GM21528 (cell line): ENCODE results near the gene BRPF1.

Source experiments
- ATAC-seq: cut with Tn5 transposase; IDR thresholded peaks from one replicate; pipeline ENCODE4 v1.9.1; 2021; ENCODE audit warnings: mild to moderate bottlenecking, moderate library complexity; ENCODE audit not compliant: unreplicated experiment, low FRiP score

The BRPF1 gene

DNA sequence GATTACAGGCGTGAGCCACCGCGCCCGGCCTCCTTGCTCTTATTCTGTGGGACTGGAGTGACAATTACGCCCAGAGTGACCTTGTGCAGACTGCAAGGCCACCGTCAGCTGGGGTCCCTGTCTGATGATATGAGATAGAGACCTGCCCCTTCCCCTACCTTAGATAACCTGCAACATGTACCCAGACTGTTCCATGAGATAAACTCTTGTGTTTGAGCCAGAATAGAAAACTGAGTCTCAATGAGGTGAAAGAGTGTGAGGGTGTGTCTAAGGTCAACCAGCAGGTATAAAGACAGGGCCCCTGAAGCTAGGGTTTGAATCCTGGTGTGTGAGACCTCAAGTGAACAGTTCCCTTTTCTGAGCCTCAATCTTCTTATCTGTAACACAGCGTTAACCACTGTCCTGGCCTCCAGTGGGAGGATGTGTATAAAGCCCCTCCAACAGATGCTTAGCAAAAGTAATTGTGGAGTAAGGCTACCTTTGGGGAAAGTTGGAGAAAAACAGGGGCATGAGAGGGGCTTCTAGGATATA lies 54.7 kb downstream of the BRPF1 start:
- no peak for ATAC-seq

DNA sequence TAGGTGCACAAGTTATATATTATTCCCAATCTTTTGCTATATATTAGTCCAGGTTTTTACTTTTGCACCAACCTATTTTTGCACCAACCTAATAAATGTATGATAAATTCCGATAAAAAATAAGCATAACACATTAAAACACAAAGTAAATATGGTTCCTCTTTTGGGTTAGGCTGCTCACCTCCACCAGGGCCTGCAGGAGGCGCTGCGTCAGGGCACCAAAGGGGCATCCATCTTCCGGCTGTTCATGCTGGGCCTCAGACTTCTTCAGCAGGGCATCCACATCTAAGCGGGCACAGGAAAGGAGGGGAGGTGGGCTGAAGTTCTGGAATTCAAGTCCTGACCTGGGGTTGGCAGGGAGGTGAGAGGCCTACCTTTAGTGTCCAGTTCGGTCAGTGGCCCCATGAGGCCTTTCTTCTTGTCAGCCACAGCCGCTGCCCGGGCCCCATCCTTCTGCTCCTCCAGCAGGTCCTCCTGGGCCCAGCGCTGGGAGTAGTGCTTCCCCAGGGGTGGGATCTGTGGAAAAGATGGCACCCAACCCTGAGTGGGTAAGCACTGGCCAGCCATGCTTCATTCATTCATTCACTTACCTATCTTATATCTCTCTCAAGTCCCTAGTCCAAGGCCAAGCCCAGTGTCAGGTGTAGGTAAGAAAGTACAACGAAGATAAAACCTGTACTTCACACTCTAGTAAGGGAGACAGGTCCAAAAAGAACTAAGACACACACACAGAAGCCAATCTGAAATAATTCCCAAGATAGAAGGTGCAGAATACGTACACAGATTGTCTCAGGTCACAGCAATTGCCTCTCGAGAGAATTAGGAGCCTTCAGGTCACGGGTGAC lies 55.5 kb downstream of the BRPF1 start:
- no peak for ATAC-seq

DNA sequence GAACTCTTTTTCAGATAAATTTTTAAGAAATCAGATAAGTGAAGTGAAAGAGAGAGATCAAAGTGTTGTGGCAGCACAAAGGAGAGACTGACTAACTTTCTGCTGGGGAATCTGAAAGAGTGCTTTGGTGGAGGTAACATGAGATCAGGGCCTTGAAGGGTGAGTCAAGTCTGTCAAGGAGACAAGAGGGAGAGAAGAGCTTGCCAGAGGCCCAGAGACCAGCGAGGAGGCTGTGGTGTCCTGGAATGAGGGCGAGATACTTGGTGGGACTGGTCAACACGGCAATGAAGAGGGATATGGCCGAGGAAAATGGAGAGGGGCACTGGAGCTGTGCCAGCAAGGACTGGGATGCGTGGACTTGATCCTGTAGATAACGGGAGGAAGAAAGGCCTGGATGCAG lies 56.2 kb downstream of the BRPF1 start:
- no peak for ATAC-seq

DNA sequence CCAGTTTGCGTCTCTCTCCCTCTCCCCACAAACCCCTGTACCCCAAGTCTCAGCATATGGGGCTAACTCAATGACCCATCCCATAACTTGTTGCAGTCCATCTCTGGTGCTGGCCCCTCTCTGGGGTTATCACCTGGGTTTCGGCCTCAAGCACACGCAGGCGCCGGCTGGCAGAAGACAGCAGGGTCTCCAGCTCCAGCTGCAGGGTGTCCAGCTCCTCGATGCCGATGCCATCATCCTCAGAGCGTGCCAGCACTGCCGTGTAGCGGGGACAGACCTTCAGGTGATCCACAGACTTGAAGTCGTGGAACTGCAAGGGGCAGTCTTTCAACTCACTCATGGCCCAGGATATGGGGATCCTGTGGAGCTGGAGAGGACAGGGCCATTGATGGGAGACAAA lies 59.6 kb downstream of the BRPF1 start:
- ATAC-seq = no peak

DNA sequence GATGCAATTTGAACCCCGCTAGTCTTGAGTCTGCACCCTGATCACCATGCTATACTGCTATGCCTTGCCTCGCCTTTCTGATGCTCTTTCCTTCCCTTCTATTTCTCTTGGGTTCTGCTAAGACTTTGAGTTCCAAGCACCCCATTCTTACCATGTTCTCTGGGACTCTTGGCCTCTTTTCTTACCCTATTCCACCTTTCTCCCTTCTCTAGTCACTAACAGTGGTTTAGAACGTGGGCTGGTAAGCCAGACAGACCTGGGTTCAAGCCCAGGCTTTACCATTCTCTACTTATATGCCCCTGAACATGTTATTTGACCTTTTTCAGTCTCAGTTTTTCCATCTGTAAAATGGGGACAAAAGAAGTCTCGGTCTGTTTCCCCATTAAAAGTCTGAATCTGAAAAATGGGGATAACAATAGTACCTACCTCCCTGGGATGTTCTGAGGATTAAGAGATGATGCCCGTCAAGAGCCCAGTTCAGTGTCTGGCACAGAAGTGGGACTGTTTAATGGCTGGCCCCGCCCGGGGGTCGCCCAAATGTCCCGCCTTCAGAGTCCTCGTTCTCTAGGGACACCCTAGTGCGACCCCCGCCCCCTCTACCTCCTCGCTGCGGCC lies 60.4 kb downstream of the BRPF1 start:
- ATAC-seq = no peak

DNA sequence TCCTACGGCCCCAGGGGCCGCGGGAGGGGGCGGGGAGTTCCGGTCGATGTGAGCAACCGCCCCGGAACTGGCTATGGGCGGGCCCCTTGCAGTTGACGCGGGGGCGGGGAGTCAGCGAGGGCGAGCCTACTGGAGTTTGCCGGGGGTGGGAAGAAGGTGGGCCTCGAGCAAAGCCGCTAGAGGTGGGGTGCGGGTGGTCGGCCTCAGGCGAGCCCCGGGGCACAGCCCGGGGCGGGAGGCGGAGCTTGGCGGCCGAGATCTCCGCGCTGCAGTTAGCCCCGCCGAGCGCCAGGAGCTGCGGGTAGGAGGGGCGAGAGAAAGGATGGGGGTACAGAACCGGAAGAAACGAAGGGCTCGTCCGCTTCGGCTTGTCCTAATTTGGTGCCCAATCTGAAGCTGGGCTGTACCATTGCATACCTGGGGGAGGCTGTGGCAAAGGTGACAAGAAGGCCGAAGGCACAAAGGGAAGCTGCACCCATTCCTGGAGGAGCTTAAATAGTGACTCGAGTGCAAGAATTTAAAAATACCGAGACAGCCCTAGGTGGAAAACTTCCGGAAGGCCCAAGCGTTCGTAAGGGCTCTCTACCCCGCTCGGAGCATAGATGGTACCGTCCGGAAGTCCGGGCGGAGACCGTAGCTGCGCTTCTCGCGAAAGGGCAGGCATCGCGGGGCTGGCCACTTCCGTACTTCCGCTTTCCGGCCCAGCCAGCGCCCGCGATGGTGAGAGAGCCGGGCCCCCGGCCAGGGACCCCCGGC lies 61.0 kb downstream of the BRPF1 start, which contains the start of the genes ARPC4 and TADA3:
ARPC4 (plus strand) TSS at position 678 of the 756 bp plus-strand sequence; CDS start at position 718, 40 bp downstream.
TADA3 (minus strand) TSS at position 69 of the 756 bp plus-strand sequence. CDS start 1,007 bp downstream, outside the sequence.
- peak; percentile 86 for ATAC-seq

DNA sequence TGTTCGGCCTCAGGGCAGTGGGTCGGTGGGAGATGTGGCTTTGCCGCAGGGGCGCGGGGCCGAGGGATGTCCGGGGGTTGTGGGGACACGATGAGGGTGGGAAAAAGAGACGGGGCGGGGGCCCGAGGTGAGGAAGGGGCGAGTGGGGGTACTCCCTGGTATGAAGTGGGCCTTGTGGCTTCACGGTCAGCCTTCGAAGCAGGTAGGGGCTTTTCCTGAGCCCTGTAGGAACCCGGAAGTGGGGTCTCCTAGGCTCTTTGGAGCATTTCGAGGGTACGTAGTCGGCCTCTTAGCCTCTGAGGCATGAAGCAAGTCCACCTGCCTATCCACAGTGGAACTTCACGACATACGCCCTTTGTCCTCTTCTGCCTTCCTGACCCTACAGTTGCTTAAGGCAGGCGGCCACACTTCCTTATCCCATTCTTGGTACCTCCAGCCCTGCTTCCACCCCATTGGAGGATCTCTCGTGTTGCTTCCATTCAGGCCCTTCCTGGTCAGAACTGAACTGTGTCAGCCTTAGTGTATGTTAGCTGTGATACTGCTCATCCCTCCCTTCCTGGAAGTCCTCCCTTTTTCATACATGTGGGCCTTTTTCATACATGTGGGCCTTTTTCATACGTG lies 61.7 kb downstream of the BRPF1 start:
- ATAC-seq = peak; percentile 8

DNA sequence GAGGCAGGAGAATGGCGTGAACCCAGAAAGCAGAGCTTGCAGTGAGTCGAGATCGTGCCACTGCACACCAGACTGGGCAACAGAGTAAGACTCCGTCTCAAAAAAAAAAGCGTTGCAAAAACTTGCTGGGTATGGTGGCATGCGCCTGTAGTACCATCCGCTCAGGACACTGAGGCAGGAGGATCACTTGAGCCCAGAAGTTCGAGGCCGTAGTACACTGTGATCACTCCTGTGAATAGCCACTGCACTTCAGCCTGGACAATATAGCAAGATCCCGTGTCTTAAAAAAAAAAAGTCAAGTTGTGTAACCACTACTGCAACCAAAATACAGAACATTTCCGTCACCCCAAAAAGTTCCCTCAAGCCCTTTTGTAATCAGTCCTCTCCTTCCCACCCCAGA lies 62.9 kb downstream of the BRPF1 start:
- no peak for ATAC-seq

DNA sequence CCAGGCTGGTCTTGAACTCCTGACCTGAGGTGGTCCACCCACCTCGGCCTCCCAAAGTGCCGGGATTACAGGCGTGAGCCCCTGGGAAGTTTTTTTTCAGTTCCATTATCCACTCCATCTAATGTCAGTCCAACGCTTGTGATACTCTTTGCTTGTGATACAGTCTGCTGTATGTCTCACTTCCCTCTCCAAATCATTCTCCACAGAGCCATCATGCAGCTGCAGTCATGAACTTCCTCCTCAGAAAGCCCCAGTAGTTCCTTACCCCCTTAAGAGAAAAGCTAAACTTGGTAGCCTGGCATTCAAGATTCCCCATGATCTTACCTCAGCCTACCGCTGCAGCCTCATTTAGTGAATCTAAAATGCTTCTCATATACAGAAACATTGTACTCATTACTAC lies 63.7 kb downstream of the BRPF1 start:
- ATAC-seq = no peak

DNA sequence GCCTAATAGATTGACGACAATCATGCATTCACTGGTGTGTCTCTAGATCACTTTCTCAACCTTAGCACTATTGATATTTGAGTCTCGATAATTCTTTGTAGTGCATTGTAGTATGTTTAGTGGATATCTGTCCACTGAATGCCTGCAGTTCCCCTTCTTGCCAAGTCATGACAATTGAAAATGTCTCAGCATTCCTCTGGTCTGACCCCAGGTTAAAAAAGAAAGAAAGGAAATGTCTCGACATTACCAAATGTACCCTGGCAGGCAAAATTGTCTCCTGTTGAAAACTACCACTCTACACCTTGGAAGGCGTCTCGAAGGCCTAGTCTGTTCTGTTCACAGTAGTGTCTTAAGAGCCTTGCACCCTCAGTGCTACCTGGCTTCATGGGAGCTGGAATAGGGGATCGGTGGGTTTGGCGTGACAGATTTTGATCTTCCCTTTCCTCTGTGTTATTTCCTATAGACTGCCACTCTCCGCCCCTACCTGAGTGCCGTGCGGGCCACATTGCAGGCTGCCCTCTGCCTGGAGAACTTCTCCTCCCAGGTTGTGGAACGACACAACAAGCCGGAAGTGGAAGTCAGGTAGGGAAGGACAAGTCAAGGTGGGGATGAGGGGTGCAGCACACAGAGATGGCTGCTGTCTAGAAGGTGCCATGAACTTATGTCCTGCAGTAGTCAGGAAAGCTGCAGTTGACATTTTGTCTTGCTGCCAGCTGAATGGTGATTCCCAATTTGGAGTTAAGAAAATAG lies 65.8 kb downstream of the BRPF1 start:
- ATAC-seq = no peak
